Choroid plexus epithelial cell (primary cell): ENCODE measurements around the gene SNAPC2.
"Not testable (repeated sequence)": the region's sequence is repeated elsewhere in the genome, so short reads cannot be mapped to it uniquely, and the experiment has no call there.

Experiments used
- DNase-seq: peaks from one replicate; pipeline ENCODE4 v3.0.0-alpha.2; 2010; ENCODE audit warnings: low read depth
- H3K4me3 ChIP-seq: 2 replicates; pipeline ENCODE4 v1.5.1; 2011; ENCODE audit warnings: low read depth, mild to moderate bottlenecking, control low read depth, low read length, moderate library complexity
- CTCF ChIP-seq: conservative IDR thresholded peaks from 2 replicates; pipeline ENCODE4 v1.5.1; 2011; ENCODE audit warnings: low read depth, mild to moderate bottlenecking, control low read depth, inconsistent platforms, low read length, moderate library complexity

SNAPC2 gene

DNA sequence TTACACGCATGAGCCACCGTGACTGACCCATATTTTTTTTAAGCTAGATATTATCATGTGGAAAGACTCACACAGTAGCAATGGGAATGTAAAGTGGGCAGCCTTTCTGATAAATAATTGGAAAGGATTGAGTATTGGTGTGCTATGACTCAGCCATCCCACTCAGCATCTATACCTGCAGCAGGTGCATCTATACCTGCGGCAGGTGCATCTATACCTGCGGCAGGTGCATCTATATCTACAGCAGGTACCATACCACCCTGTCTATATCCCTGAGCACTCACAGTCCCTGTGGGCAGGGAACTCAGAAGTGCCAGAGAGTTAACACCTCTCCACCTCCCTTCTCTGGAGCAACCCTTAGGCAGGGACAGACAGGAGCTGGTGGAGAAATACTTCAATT, 37.0 kb upstream of the SNAPC2 start:
- no peak overlapping the region for H3K4me3 ChIP-seq
- TF ChIP-seq CTCF = no peak
- DNase-seq = no peak

- TF ChIP-seq CTCF = no peak
- H3K4me3 ChIP-seq = no peak overlapping the region
- peak; percentile 34 for DNase-seq
Observed at GRCh38 chr19:7883796-7884570, 36.2 kb upstream of the SNAPC2 start.

DNA sequence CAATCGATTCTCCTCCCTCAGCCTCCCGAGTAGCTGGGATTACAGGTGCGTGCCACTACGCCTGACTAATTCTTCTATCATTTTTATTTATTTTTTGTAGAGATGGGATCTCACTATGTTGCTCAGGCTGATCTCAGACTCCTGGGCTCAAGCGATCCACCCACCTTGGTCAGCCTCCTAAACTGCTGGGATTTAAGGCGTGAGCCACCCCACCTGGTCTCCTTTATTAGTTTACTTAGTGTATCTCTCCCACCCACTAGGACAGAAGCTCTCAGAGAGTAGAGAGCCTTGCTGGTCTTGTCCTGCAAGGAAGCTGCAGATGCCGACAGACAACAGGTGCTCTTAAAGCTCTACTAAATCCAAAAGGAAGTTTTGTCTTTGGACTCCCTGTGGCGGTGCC, 34.3 kb upstream of the SNAPC2 start:
- DNase-seq = no peak
- H3K4me3 ChIP-seq = no peak overlapping the region
- TF ChIP-seq CTCF = no peak

DNA sequence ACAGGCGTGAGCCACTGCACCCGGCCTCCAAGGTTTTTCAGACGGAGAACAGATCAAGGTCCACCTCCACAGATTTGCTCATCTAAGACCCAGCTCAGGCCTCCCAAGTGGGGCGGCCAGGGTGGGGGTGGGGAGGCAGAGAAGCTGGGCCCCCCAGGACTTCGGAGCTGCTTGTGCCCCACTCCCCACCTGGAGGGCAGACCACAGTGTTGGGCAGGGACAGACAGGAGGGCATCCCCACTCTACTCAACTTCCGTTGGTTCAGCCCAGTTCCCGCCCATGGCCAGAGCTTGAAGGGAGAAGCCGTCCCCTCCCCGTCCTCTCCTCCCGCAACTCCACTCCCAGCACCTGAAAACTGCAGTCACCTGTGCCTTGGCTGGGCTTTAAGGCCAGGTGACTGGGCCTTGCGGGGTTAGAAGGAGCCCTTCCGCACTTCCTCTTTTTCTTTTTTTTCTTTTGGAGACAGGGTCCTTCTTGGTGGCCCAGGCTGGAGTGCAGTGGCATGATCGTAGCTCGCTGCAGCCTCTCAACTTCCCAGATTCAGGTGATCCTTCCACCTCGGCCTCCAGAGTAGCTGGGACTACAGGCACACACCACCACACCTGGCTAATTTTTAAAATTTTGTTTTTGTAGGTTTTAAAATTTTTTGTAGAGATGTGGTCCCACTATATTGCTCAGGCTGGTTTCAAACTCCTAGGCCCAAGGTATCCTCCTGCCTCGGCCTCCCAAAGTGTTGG, 32.6 kb upstream of the SNAPC2 start:
- TF ChIP-seq CTCF = no peak
- no peak overlapping the region for H3K4me3 ChIP-seq
- no peak for DNase-seq

- peak; percentile 59 for DNase-seq
- TF ChIP-seq CTCF = no peak
- H3K4me3 ChIP-seq = peak within 1 kb of the TSS; percentile 66
Observed at GRCh38 chr19:7888145-7888825, 31.9 kb upstream of the SNAPC2 start, which contains the start of gene LRRC8E. Gene LRRC8E (plus strand): TSS chr19:7888510. CDS start chr19:7895604, 7,094 bp downstream.

DNA sequence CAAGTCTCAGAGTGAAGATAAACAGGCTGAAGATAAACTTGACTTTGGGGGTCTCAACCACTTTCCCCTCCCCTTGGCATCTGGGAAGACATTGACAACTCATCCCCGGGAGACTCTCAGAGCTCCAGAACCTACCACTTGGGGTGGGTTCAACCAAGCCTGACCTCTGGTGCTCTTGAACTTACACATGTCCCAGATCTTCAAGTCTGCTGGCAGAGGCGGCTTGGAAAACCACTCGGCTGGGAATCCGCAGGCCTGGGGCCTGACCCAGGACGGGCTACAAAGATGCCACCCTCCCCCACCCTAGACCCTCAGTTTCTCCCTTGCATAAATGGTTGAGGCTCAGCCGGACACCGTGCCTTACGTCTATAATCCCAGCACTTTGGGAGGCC, 31.3 kb upstream of the SNAPC2 start:
- no peak for DNase-seq
- H3K4me3 ChIP-seq = peak overlapping the region; percentile 66
- no peak for TF ChIP-seq CTCF

DNA sequence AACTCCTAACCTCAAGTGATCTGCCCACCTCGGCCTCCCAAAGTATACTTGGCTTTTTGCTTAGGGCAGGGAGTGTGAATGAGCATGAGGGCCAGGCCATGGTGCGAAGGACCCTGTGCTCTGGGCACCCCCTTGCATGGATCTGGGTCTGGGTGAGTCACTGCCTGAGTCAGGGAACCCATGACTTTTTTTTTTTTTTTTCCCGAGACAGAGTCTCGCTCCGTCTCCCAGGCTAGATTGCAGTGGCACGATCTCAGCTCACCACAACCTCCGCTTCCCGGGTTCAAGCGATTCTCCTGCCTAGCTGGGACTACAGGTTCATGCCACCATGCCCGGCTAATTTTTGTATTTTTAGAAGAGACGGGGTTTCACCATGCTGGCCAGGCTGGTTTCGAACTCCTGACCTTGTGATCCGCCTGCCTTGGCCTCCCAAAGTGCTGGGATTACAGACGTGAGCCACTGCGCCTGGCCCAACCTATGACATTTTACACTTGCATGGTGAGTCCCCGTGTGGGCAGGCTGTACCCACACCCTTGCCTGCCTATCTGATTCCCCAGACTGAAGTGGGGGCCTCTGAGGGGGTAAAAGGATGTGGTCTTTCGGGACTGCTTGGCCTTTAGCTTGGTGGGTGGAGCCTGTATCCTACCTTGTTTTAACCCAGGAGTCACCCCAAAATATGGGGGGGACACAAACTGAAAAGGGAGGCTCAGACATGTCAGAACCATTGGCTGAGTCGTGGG, 26.6 kb upstream of the SNAPC2 start:
- H3K4me3 ChIP-seq = not testable (repeated sequence)
- peak; percentile 74 for DNase-seq
